ENCODE measurements around the gene THOC2. TPM values are rescaled to one million over a fixed set of nuclear protein-coding genes. Genes with fewer than 3 reads are reported as not detected.

Gene THOC2
- total RNA-seq, 1 donor from 2014 or later = 33.5 TPM

- TF ChIP-seq CTCF (IDR thresholded peaks at IDR 0.05) = no peak
- DNase-seq (ENCODE audit: low spot score in 2 of 2) = no peak
- Histone ChIP-seq H3K27ac (no peak overlapping the region), H3K27me3 (no peaks in the 10 kb centered on the region), H3K4me3 (no peak overlapping the region), H3K4me1 (no peaks in the 10 kb centered on the region), H3K9me3 (no peaks in the 10 kb centered on the region), H3K36me3 (peaks cover 0 to 3% of the 10 kb centered on the region in 2 donors)
- intact Hi-C loops (cut with DNase I) = no loop called here
Measured at GRCh38 chrX:123610915-123611314, 121.9 kb downstream of the THOC2 start.

GRCh38 chrX:123607806-123608205 lies 125.0 kb downstream of the THOC2 start:
- Histone ChIP-seq H3K4me3 (no peak overlapping the region), H3K9me3 (no peaks in the 10 kb centered on the region), H3K27ac (no peak overlapping the region), H3K4me1 (no peaks in the 10 kb centered on the region), H3K36me3 (peaks cover 3 to 4% of the 10 kb centered on the region in 2 donors), H3K27me3 (no peaks in the 10 kb centered on the region)
- TF ChIP-seq CTCF (IDR thresholded peaks at IDR 0.05) = no peak
- intact Hi-C loops (cut with DNase I) = no loop called here
- no peak for DNase-seq (ENCODE audit: low spot score in 2 of 2)

DNA sequence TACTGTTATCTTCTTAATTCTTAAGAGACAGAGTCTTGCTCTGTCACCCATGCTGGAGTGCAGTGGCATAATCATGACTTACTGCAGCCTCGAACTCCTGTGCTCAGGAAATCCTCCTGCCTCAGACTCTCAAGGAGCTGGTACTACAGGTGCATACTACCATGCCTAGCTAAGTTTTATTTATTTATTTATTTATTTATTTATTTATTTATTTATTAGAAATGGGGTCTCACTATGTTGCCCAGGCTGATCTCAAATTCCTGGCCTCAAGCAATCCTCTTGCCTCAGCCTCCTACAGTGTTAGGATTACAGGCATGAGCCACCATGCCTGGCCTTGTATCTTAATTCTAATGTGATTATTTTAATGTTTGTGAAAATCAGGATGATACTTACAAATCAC lies 125.6 kb downstream of the THOC2 start:
- Histone ChIP-seq H3K27ac (no peak overlapping the region), H3K4me1 (no peaks in the 10 kb centered on the region), H3K36me3 (peaks cover 3 to 4% of the 10 kb centered on the region in 2 donors), H3K27me3 (no peaks in the 10 kb centered on the region), H3K4me3 (no peak overlapping the region), H3K9me3 (no peaks in the 10 kb centered on the region)
- DNase-seq (ENCODE audit: low spot score in 2 of 2) = no peak
- TF ChIP-seq CTCF (IDR thresholded peaks at IDR 0.05) = no peak
- intact Hi-C loops (cut with DNase I) = no loop called here

- no peak for DNase-seq (ENCODE audit: low spot score in 2 of 2)
- H3K4me1 ChIP-seq = no peaks in the 10 kb centered on the region
- no peak overlapping the region for H3K4me3 ChIP-seq
- no peak for TF ChIP-seq CTCF (IDR thresholded peaks at IDR 0.05)
- intact Hi-C loops (cut with DNase I) = no loop called here
- no peaks in the 10 kb centered on the region for H3K27me3 ChIP-seq
- no peaks in the 10 kb centered on the region for H3K9me3 ChIP-seq
- peaks cover 0 to 4% of the 10 kb centered on the region in 2 donors for H3K36me3 ChIP-seq
- H3K27ac ChIP-seq = no peak overlapping the region
Measured at GRCh38 chrX:123603491-123603890, 129.4 kb downstream of the THOC2 start.

- TF ChIP-seq CTCF (IDR thresholded peaks at IDR 0.05) = no peak
- no peak for DNase-seq (ENCODE audit: low spot score in 2 of 2)
- H3K36me3 ChIP-seq = peaks cover 0 to 4% of the 10 kb centered on the region in 2 donors
- intact Hi-C loops (cut with DNase I) = no loop called here
- H3K27me3 ChIP-seq = no peaks in the 10 kb centered on the region
- H3K4me3 ChIP-seq = no peak overlapping the region
- no peaks in the 10 kb centered on the region for H3K9me3 ChIP-seq
- H3K4me1 ChIP-seq = no peaks in the 10 kb centered on the region
- H3K27ac ChIP-seq = no peak overlapping the region
Measured at GRCh38 chrX:123601437-123601836, 131.4 kb downstream of the THOC2 start.

DNA sequence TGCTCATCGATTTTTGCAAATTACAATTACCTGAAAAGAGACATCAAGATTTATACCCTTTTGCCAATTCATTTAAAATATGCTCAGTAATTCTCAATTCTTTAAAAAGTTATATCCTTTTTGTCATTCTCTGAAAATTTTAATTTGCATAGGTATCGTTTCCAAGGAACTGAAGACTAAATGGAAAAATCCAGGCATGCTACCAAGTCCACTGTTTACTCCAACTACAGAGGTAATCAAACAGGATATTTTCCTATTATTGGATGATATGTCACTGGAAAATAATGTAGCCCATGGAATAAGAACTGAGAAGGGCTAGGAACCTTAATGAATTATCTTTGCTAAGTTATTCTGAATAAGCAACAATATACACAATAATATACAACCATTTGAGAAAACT lies 132.7 kb downstream of the THOC2 start:
- Histone ChIP-seq H3K36me3 (no peaks in the 10 kb centered on the region), H3K4me3 (no peak overlapping the region), H3K27ac (no peak overlapping the region), H3K4me1 (no peaks in the 10 kb centered on the region), H3K27me3 (no peaks in the 10 kb centered on the region), H3K9me3 (no peaks in the 10 kb centered on the region)
- intact Hi-C loops (cut with DNase I) = no loop called here
- TF ChIP-seq CTCF (IDR thresholded peaks at IDR 0.05) = no peak
- DNase-seq (ENCODE audit: low spot score in 2 of 2) = no peak

All from ascending aorta (tissue), 2 donors.